GM12878 (cell line): Measurements from ENCODE around the gene CCDC110. TPM values are rescaled to one million over a fixed set of nuclear protein-coding genes. Genes with fewer than 3 reads are reported as not detected.

Experiments used
- ATAC-seq: fragments of 200-7000 bp; cut with Tn5 transposase; 3 replicates; pipeline ENCODE4 v1.9.1; 2020; ENCODE audit warnings: mild to moderate bottlenecking, moderate library complexity
- BruUV-seq: library from RNA; stranded (reverse); fragments of 400-500 nt; replicated peaks from 2 replicates; lab custom pipeline; 2021; lab: Mats Ljungman, UMichigan
- CTCF ChIA-PET: fragments of 300-600 bp; sonication (Branson Sonifier 250); formaldehyde crosslinking; extraction: SDS; loops from one replicate; lab custom pipeline; 2021; ENCODE audit warnings: inconsistent platforms; lab: Yijun Ruan, JAX
- POLR2A ChIA-PET: fragments of 350-600 bp; formaldehyde crosslinking; extraction: SDS; loops from one replicate; lab custom pipeline; 2021; ENCODE audit warnings: inconsistent platforms; lab: Charles Lee
- RAD21 ChIA-PET: fragments of 300-600 bp; sonication (Branson Sonifier 250); formaldehyde crosslinking; loops from one replicate; lab custom pipeline; 2023; ENCODE audit warnings: antibody characterized with exemption; ENCODE audit not compliant: unreplicated experiment; lab: Charles Lee
- SMC1A ChIA-PET: fragments of 300-600 bp; sonication (Branson Sonifier 250); formaldehyde crosslinking; loops from one replicate; lab custom pipeline; 2023; ENCODE audit not compliant: unreplicated experiment, uncharacterized antibody; lab: Charles Lee
- DNase-seq: peaks from one replicate; pipeline ENCODE4 v3.0.0-alpha.2; 2011; ENCODE audit warnings: low read depth, low spot score
- FAIRE-seq: peaks from 3 replicates; lab custom pipeline; 2011; peaks lifted over from hg19 to GRCh38; lab: Jason Lieb, UNC
- H2AFZ ChIP-seq: 2 replicates; pipeline ENCODE4 v1.6.0; 2011; ENCODE audit warnings: low read depth, low read length, control low read depth; ENCODE audit not compliant: control insufficient read depth
- H3K27ac ChIP-seq: 2 replicates; pipeline ENCODE4 v1.5.1; 2011; ENCODE audit warnings: control low read depth; ENCODE audit not compliant: control insufficient read depth, insufficient read depth
- H3K27me3 ChIP-seq, 2 experiments: replicated peaks in 1 of 2; 2 replicates each; pipeline versions ENCODE4 v1.6.0 to v1.6.1; 2011; ENCODE audit warnings: low read length in 1 of 2; ENCODE audit not compliant: control insufficient read depth in 2 of 2, insufficient read depth in 2 of 2
- H3K36me3 ChIP-seq, 2 experiments: 2 replicates each; pipeline ENCODE4 v1.5.1; 2011; ENCODE audit warnings: low read length in 1 of 2; ENCODE audit not compliant: control insufficient read depth in 2 of 2, insufficient read depth in 2 of 2
- H3K4me1 ChIP-seq: 2 replicates; pipeline ENCODE4 v1.6.1; 2011; ENCODE audit warnings: mild to moderate bottlenecking, low read length, moderate library complexity, mixed read lengths; ENCODE audit not compliant: control insufficient read depth, insufficient read depth
- H3K4me2 ChIP-seq: 2 replicates; pipeline ENCODE4 v1.6.0; 2011; ENCODE audit warnings: control low read depth; ENCODE audit not compliant: control insufficient read depth, insufficient read depth
- H3K4me3 ChIP-seq: fragments of 200-600 bp; sonication (generic); 2 replicates; pipeline ENCODE4 v1.5.1; 2016
- H3K79me2 ChIP-seq: 2 replicates; pipeline ENCODE4 v1.6.0; 2011; ENCODE audit warnings: low read length; ENCODE audit not compliant: control insufficient read depth, insufficient read depth
- H3K9ac ChIP-seq: 2 replicates; pipeline ENCODE4 v1.8.0; 2011; ENCODE audit warnings: low read length, control low read depth, mixed read lengths; ENCODE audit not compliant: control insufficient read depth, insufficient read depth
- H3K9me3 ChIP-seq: replicated peaks from 3 replicates; pipeline ENCODE4 v1.5.1; 2011; ENCODE audit warnings: mild to moderate bottlenecking, low read length; ENCODE audit not compliant: control insufficient read depth, insufficient read depth
- H4K20me1 ChIP-seq: 2 replicates; pipeline ENCODE4 v1.6.0; 2011; ENCODE audit not compliant: control insufficient read depth, insufficient read depth
- DPF2 ChIP-seq: fragments of 450-650 bp; IDR thresholded peaks from 2 replicates; pipeline ENCODE4 v1.6.1; 2017; ENCODE audit warnings: mild to moderate bottlenecking
- FOS ChIP-seq: IDR thresholded peaks from 3 replicates; pipeline ENCODE4 v1.6.1; 2011; ENCODE audit warnings: borderline replicate concordance; ENCODE audit not compliant: insufficient read length; ENCODE audit errors: extremely low read depth
- JUNB ChIP-seq: IDR thresholded peaks from 2 replicates; pipeline ENCODE4 v1.6.1; 2016; ENCODE audit warnings: antibody characterized with exemption, mild to moderate bottlenecking
- MTA3 ChIP-seq: IDR thresholded peaks from 2 replicates; pipeline ENCODE4 v1.6.1; 2012; ENCODE audit warnings: low read length, inconsistent platforms, borderline replicate concordance
- NBN ChIP-seq: fragments of 450-650 bp; IDR thresholded peaks from 2 replicates; pipeline ENCODE4 v1.6.1; 2016
- RAD21 ChIP-seq: IDR thresholded peaks from 2 replicates; pipeline ENCODE4 v1.6.1; 2011; ENCODE audit warnings: mild to moderate bottlenecking, low read depth, low read length, moderate library complexity; ENCODE audit not compliant: insufficient read depth
- SP1 ChIP-seq: IDR thresholded peaks from one replicate; pipeline ENCODE4 v1.6.1; 2011; ENCODE audit warnings: low read depth, low read length
- TCF12 ChIP-seq: IDR thresholded peaks from 2 replicates; pipeline ENCODE4 v1.6.1; 2011; ENCODE audit warnings: low read depth, mild to moderate bottlenecking, low read length
- WRNIP1 ChIP-seq: IDR thresholded peaks from 2 replicates; pipeline ENCODE4 v1.6.1; 2011; ENCODE audit warnings: low read depth, low read length, improper control_type of control experiment, borderline replicate concordance
- WGBS: methylation state at CpG from one replicate; pipeline ENCODE4 v1.1.6; 2016; ENCODE audit warnings: low lambda C conversion rate; ENCODE audit not compliant: insufficient replicate concordance, insufficient coverage; ENCODE audit errors: missing lambda C conversion rate; 5-methylcytosine and 5-hydroxymethylcytosine counted together
- in situ Hi-C: fragments of 300-500 bp; cut with MboI; formaldehyde crosslinking; loops from 9 replicates; pipeline ENCODE4 v1.14.3; 2018; ENCODE audit warnings: mixed read lengths
- intact Hi-C: fragments of 100-400 bp; cut with micrococcal nuclease; formaldehyde crosslinking; loops from one replicate; pipeline ENCODE4 v1.14.2; 2022; ENCODE audit not compliant: unreplicated experiment
- polyA plus RNA-seq, 11 experiments: library from polyadenylated mRNA; depleted of rRNA in 4 of 11; unstranded in 6 of 11; stranded (reverse) in 5 of 11; fragments of >200 nt; fragmentation: Nextera tagmentation in 4 of 11; fragmentation: Illumina TruSeq in 1 of 11; extraction: Ambion mirVana in 4 of 11; extraction: Trizol in 1 of 11; gene quantifications; 1 replicate in 1 of 11; 2 replicates in 10 of 11; pipeline versions ENCODE4 v1.2.1 to v1.2.3, GENCODE V29; 2011 to 2016; ENCODE audit warnings: inconsistent platforms in 2 of 11, missing spikeins in 2 of 11, low read depth in 1 of 11
- total RNA-seq, 4 experiments: library from RNA; depleted of rRNA in 3 of 4; stranded (reverse); fragments of >200 nt in 3 of 4; fragmentation: Illumina TruSeq in 1 of 4; extraction: Trizol in 1 of 4; gene quantifications; 2 replicates each; pipeline versions ENCODE4 v1.2.1 to v1.2.3, GENCODE V29; 2013 to 2021
- TF ChIP-seq, protein P1 (sequence below): fragments of 450-650 bp; IDR thresholded peaks from 2 replicates; pipeline ENCODE4 v1.6.1; 2017; ENCODE audit warnings: antibody characterized with exemption, mild to moderate bottlenecking, moderate library complexity
- TF ChIP-seq, protein P2 (sequence below): fragments of 450-650 bp; IDR thresholded peaks from 2 replicates; pipeline ENCODE4 v1.6.1; 2017; ENCODE audit warnings: mild to moderate bottlenecking, moderate library complexity

Gene CCDC110
- total and polyA plus RNA-seq, 10 of the 15 experiments (the other 5 are each of a cell fraction or from before 2014, with no cell fraction given) = 0.85 to 3.1 (median 2.1) TPM; not detected in 1

DNA sequence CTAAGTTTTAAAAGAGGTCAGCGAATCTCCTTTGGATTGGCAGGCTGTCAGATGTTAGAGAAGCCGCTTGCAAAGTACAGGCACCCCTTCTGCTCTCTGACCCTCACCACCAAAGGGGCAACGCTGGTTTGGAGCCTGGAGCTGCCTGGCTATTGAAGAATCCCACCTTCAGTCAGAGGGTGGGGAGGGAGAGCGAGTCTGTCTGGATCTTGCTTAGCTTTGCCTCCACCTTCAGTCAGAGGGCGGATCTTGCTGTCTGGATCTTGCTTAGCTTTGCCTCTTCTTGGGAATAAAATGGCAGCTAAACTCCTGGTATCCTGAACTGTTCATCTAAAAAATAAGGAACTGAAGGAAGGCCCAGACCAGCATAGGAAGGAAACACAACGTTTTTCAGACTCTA, 7.3 kb downstream of the CCDC110 start:
- in situ Hi-C loops = no loop called here
- no TSS peak for BruUV-seq
- RAD21 ChIA-PET = no interaction called here
- Histone ChIP-seq H3K79me2 (no peaks in the 10 kb centered on the region), H3K4me2 (no peak overlapping the region), H3K36me3 (no peaks in the 10 kb centered on the region), H2AFZ (no peak overlapping the region), H4K20me1 (no peaks in the 10 kb centered on the region), H3K27me3 (no peaks in the 10 kb centered on the region), H3K4me3 (no peak overlapping the region), H3K27ac (no peak overlapping the region), H3K9ac (no peak overlapping the region), H3K9me3 (no peaks in the 10 kb centered on the region; the same call in 2 of the 3 replicates), H3K4me1 (no peaks in the 10 kb centered on the region; the same call in 1 of the 2 replicates)
- TF ChIP-seq RAD21 (no peak), JUNB (no peak), SP1 (no peak), MTA3 (no peak), DPF2 (no peak), NBN (no peak), TCF12 (no peak), FOS (no peak), WRNIP1 (no peak)
- TF ChIP-seq, protein P1, sequence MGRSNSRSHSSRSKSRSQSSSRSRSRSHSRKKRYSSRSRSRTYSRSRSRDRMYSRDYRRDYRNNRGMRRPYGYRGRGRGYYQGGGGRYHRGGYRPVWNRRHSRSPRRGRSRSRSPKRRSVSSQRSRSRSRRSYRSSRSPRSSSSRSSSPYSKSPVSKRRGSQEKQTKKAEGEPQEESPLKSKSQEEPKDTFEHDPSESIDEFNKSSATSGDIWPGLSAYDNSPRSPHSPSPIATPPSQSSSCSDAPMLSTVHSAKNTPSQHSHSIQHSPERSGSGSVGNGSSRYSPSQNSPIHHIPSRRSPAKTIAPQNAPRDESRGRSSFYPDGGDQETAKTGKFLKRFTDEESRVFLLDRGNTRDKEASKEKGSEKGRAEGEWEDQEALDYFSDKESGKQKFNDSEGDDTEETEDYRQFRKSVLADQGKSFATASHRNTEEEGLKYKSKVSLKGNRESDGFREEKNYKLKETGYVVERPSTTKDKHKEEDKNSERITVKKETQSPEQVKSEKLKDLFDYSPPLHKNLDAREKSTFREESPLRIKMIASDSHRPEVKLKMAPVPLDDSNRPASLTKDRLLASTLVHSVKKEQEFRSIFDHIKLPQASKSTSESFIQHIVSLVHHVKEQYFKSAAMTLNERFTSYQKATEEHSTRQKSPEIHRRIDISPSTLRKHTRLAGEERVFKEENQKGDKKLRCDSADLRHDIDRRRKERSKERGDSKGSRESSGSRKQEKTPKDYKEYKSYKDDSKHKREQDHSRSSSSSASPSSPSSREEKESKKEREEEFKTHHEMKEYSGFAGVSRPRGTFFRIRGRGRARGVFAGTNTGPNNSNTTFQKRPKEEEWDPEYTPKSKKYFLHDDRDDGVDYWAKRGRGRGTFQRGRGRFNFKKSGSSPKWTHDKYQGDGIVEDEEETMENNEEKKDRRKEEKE = no peak
- TF ChIP-seq, protein P2, sequence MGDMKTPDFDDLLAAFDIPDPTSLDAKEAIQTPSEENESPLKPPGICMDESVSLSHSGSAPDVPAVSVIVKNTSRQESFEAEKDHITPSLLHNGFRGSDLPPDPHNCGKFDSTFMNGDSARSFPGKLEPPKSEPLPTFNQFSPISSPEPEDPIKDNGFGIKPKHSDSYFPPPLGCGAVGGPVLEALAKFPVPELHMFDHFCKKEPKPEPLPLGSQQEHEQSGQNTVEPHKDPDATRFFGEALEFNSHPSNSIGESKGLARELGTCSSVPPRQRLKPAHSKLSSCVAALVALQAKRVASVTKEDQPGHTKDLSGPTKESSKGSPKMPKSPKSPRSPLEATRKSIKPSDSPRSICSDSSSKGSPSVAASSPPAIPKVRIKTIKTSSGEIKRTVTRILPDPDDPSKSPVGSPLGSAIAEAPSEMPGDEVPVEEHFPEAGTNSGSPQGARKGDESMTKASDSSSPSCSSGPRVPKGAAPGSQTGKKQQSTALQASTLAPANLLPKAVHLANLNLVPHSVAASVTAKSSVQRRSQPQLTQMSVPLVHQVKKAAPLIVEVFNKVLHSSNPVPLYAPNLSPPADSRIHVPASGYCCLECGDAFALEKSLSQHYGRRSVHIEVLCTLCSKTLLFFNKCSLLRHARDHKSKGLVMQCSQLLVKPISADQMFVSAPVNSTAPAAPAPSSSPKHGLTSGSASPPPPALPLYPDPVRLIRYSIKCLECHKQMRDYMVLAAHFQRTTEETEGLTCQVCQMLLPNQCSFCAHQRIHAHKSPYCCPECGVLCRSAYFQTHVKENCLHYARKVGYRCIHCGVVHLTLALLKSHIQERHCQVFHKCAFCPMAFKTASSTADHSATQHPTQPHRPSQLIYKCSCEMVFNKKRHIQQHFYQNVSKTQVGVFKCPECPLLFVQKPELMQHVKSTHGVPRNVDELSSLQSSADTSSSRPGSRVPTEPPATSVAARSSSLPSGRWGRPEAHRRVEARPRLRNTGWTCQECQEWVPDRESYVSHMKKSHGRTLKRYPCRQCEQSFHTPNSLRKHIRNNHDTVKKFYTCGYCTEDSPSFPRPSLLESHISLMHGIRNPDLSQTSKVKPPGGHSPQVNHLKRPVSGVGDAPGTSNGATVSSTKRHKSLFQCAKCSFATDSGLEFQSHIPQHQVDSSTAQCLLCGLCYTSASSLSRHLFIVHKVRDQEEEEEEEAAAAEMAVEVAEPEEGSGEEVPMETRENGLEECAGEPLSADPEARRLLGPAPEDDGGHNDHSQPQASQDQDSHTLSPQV = no peak
- ATAC-seq = no peak
- CTCF ChIA-PET = interaction anchor here (1.3 to 1.5 kb wide), 2 partner anchors 11 to 134 kb away, joined by 3 read pairs; no protein-coding TSS in a partner anchor
- POLR2A ChIA-PET = no interaction called here
- SMC1A ChIA-PET = no interaction called here
- intact Hi-C loops = no loop called here
- WGBS = 22% methylated on average over 6 of the region's 6 CpGs
- no peak for DNase-seq
- FAIRE-seq = no peak
